H1 (cell line): ENCODE measurements around the gene RYR3. TPM values are rescaled to one million over a fixed set of nuclear protein-coding genes. Genes with fewer than 3 reads are reported as not detected.

Experiments
- HDAC6 ChIP-seq: IDR thresholded peaks from one replicate; pipeline ENCODE4 v1.7.1; 2012; ENCODE audit warnings: low read depth, mild to moderate bottlenecking, inconsistent platforms, low read length, moderate library complexity
- RFX5 ChIP-seq: IDR thresholded peaks from 2 replicates; pipeline ENCODE4 v1.6.1; 2011; ENCODE audit warnings: low read depth, low read length, improper control_type of control experiment, borderline replicate concordance
- polyA plus RNA-seq, 7 experiments: library from polyadenylated mRNA; depleted of rRNA in 3 of 7; stranded (reverse) in 5 of 7; unstranded in 2 of 7; fragments of >200 nt in 5 of 7; fragments of 200-250 nt in 2 of 7; gene quantifications; 1 replicate in 5 of 7; 2 replicates in 1 of 7; 4 replicates in 1 of 7; pipeline versions ENCODE4 v1.2.1 to v1.2.3, GENCODE V29; 2011 to 2013; ENCODE audit warnings: missing spikeins in 2 of 7, mixed read lengths in 2 of 7
- total RNA-seq: library from RNA; stranded (reverse); fragmentation: NEBNext Ultra II Directional; extraction: Animal tissue kit (Norgen Biotek cat#: 25700); gene quantifications from 2 replicates; pipeline ENCODE4 v1.2.1, GENCODE V29; 2021

The RYR3 gene
- total and polyA plus RNA-seq, 2 of the 8 experiments (the other 6 are each of a cell fraction or from before 2014, with no cell fraction given), result 0.33 to 3.4 TPM

DNA sequence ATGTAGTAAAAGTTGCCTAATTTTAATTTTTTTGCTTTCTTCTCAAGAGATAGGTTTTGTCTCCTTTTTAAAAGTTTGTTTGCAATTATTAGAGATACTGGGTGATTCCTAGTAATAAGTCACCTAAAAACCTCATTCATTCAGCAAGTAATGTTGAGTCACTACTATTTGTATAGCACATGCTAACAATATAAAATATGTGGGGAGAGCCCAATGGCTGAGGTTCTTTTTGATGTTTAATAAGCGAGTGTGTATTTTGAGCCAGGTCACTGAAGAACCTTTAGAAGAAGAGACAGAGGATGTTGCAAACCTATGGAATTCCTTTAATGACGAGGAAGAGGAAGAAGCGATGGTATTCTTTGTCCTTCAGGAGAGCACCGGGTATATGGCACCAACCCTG lies 533.8 kb downstream of the RYR3 start (continued):
- TF ChIP-seq HDAC6 (no peak), RFX5 (no peak)
